Neutrophil (primary cell): ENCODE data around the gene UGT3A1.

Source experiments
- H3K27ac ChIP-seq: fragments of 200-600 bp; sonication (generic); 2 replicates; pipeline ENCODE4 v1.5.1; 2016; ENCODE audit warnings: mild to moderate bottlenecking, moderate library complexity
- H3K27me3 ChIP-seq: fragments of 200-600 bp; sonication (generic); 2 replicates; pipeline ENCODE4 v1.6.0; 2016; ENCODE audit warnings: mild to moderate bottlenecking
- H3K36me3 ChIP-seq: fragments of 200-600 bp; sonication (generic); 2 replicates; pipeline ENCODE4 v1.5.1; 2017
- H3K4me1 ChIP-seq, 2 experiments: fragments of 200-600 bp in 1 of 2; sonication (generic) in 1 of 2; 1 replicate in 1 of 2; 2 replicates in 1 of 2; pipeline versions ENCODE4 v1.5.1 to v1.6.1; 2013 to 2016; ENCODE audit warnings: low read depth in 1 of 2, low read length in 1 of 2, mild to moderate bottlenecking in 1 of 2, moderate library complexity in 1 of 2; ENCODE audit not compliant: control insufficient read depth in 1 of 2, insufficient read depth in 1 of 2
- H3K4me3 ChIP-seq, 2 experiments: fragments of 200-600 bp in 1 of 2; sonication (generic) in 1 of 2; 1 replicate in 1 of 2; 2 replicates in 1 of 2; pipeline ENCODE4 v1.5.1; 2013 to 2016; ENCODE audit warnings: low read depth in 1 of 2, low read length in 1 of 2, mild to moderate bottlenecking in 1 of 2, moderate library complexity in 1 of 2
- H3K9me3 ChIP-seq: fragments of 200-600 bp; sonication (generic); 2 replicates; pipeline ENCODE4 v1.5.1; 2016
- CTCF ChIP-seq: fragments of 200-600 bp; sonication (generic); IDR thresholded peaks from 2 replicates; pipeline ENCODE4 v1.5.1; 2016; ENCODE audit warnings: antibody characterized with exemption

The UGT3A1 gene

DNA sequence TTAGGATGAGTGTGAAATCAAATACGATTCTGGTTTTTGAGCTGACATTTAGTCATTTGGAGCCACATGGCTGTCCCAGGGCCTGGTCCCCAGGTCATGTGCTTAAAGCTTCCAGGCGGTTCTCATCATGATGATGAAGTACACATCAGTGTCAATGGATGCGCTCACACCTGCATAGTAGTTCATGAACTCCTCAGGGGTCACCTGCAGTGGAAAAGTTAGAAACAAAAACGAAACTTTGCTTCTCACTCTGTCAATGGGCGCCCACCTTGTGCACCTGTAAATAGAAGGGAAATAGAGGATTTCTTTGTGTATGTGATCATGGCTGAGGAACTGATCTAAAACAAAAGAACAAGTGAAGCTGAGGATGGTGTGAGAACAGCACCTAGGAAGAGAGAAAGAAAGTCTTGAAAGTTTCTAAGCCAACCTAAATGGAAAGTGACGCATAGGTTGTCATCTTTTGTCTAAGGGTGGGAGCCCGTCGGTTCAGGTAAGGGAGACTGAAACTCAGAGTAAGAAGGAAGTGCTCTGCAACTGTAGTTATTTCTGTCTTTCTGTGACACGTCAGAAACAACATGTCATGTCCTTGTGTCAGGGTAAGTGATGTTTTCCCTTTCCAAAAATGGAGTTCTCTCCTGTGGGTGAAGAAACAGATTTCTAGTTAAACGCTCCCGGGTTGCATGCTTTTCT, 86.6 kb downstream of the UGT3A1 start:
- H3K36me3 ChIP-seq: no peaks in the 10 kb centered on the region
- H3K4me1 ChIP-seq: no peaks in the 10 kb centered on the region
- H3K27ac ChIP-seq: no peak overlapping the region
- TF ChIP-seq CTCF: no peak
- no peaks in the 10 kb centered on the region for H3K9me3 ChIP-seq
- no peaks in the 10 kb centered on the region for H3K27me3 ChIP-seq
- H3K4me3 ChIP-seq: no peak overlapping the region

- no peak overlapping the region for H3K4me3 ChIP-seq
- H3K27me3 ChIP-seq: no peaks in the 10 kb centered on the region
- no peak overlapping the region for H3K27ac ChIP-seq
- no peak for TF ChIP-seq CTCF
- no peaks in the 10 kb centered on the region for H3K4me1 ChIP-seq
- no peaks in the 10 kb centered on the region for H3K36me3 ChIP-seq
- no peaks in the 10 kb centered on the region for H3K9me3 ChIP-seq
Observed at GRCh38 chr5:35903631-35904203, 87.5 kb downstream of the UGT3A1 start.

DNA sequence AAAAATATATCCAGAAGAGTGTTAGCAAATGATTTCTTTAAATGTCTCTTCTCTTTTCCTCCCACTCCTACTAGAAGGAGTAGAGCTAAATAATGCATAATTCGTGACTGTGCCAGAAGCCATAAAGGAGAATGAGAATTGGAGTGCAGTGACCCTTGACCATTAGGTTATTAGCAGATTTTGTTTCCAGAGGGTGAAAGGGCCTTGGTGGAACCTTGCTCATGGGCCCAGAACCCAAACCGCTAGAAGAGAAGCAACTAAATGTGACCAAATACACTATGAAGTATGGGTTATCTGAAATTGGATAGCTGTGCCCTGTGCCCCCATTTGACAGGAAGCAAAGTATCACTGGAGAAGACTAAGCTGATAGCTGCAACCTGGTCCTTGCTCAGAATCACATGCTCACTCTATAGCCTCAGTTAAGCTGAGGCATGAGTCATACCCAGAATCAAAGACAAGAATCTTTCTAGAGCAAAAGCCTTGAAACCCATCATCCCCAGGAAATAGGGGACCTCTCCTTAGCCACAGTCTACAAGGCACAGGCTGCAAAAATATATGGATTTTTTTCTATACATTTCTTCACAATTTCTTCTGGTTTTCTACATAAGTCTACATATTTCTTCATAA, 89.0 kb downstream of the UGT3A1 start:
- Histone ChIP-seq H3K4me3 (no peak overlapping the region), H3K9me3 (no peaks in the 10 kb centered on the region), H3K36me3 (no peaks in the 10 kb centered on the region), H3K27me3 (no peaks in the 10 kb centered on the region), H3K27ac (no peak overlapping the region), H3K4me1 (no peaks in the 10 kb centered on the region)
- TF ChIP-seq CTCF: no peak
